HEK293T (cell line): ENCODE data around the gene CSTF3.

Experiments
- TARDBP ChIP-seq: fragments of 450-650 bp; IDR thresholded peaks from 2 replicates; pipeline ENCODE4 v1.6.1; 2016
- ZNF384 ChIP-seq: fragments of 450-650 bp; IDR thresholded peaks from 2 replicates; pipeline ENCODE4 v1.6.1; 2016

DNA sequence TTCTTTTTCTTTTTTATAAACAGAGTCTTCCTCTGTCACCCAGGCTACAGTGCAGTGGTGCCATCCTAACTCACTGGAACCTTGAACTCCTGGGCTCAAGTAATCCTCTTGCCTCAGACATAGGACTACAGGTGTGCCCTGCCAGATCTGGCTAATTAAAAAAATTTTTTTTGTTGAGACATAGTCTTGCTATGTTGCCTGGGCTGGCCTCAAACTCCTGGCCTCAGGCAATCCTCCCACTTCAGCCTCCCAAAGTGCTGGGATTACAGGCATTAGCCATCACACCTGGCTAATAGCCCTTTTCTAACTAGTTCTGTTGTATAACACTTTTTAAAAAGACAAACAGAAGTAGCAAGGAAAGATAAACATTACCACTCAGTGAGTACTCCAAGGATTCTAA is 57.4 kb downstream of the CSTF3 start:
- no peak for TF ChIP-seq ZNF384
- no peak for TF ChIP-seq TARDBP
